ENCODE measurements around the gene ATG101.

DNA sequence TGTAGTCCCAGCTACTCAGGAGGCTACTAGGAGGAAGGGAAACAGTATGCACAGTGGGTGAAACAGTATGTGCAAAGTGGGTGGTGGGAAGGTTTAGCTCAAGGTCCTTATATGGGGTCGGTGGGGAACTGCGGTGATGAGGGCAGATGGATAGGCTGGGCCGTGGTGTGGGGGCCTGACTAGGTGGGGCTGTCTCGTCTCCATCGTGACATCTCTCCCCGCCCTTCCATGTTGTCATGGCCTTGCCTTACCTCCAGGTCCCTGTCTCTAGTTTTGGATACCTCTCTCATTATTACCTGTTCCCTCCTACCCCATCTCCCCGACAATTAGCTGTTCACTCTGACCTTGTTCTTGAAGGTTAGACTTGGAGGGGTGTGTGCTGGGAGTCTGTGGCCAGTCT, 22.9 kb upstream of the ATG101 start:
- TF ChIP-seq, protein P1, sequence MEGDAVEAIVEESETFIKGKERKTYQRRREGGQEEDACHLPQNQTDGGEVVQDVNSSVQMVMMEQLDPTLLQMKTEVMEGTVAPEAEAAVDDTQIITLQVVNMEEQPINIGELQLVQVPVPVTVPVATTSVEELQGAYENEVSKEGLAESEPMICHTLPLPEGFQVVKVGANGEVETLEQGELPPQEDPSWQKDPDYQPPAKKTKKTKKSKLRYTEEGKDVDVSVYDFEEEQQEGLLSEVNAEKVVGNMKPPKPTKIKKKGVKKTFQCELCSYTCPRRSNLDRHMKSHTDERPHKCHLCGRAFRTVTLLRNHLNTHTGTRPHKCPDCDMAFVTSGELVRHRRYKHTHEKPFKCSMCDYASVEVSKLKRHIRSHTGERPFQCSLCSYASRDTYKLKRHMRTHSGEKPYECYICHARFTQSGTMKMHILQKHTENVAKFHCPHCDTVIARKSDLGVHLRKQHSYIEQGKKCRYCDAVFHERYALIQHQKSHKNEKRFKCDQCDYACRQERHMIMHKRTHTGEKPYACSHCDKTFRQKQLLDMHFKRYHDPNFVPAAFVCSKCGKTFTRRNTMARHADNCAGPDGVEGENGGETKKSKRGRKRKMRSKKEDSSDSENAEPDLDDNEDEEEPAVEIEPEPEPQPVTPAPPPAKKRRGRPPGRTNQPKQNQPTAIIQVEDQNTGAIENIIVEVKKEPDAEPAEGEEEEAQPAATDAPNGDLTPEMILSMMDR (conservative IDR thresholded peaks at IDR 0.05): no peak
- no peak for TF ChIP-seq EZH2 (IDR thresholded peaks at IDR 0.05; ENCODE audit: low read depth)

Measured in PC-9 (cell line).